Bronchial epithelial cell (primary cell): ENCODE data around the gene ESYT2. TPM values are rescaled to one million over a fixed set of nuclear protein-coding genes. Genes with fewer than 3 reads are reported as not detected.

Source experiments
- DNase-seq: peaks from one replicate; pipeline ENCODE4 v3.0.0-alpha.2; 2010; ENCODE audit warnings: low read depth
- FAIRE-seq: peaks from 2 replicates; lab custom pipeline; 2011; peaks lifted over from hg19 to GRCh38; lab: Jason Lieb, UNC
- H3K27me3 ChIP-seq: 2 replicates; pipeline ENCODE4 v1.5.1; 2011; ENCODE audit warnings: low read length; ENCODE audit not compliant: control insufficient read depth, insufficient read depth
- H3K36me3 ChIP-seq: 2 replicates; pipeline ENCODE4 v1.5.1; 2011; ENCODE audit warnings: low read length; ENCODE audit not compliant: control insufficient read depth, insufficient read depth
- H3K4me3 ChIP-seq: 2 replicates; pipeline ENCODE4 v1.5.1; 2011; ENCODE audit warnings: mild to moderate bottlenecking, low read depth, low read length, control low read depth
- total RNA-seq: library from RNA; depleted of rRNA; stranded (reverse); fragments of >200 nt; gene quantifications from 2 replicates; pipeline ENCODE4 v1.2.1, GENCODE V29; 2014
- TF ChIP-seq, protein P1 (sequence below): IDR thresholded peaks from 2 replicates; pipeline ENCODE4 v1.5.1; 2011; ENCODE audit warnings: mild to moderate bottlenecking, moderate library complexity, low read length, control low read depth, inconsistent platforms; ENCODE audit not compliant: insufficient read depth, severe bottlenecking

ESYT2 gene
- total RNA-seq, 1 donor from 2014 or later: 75.0 TPM

DNA sequence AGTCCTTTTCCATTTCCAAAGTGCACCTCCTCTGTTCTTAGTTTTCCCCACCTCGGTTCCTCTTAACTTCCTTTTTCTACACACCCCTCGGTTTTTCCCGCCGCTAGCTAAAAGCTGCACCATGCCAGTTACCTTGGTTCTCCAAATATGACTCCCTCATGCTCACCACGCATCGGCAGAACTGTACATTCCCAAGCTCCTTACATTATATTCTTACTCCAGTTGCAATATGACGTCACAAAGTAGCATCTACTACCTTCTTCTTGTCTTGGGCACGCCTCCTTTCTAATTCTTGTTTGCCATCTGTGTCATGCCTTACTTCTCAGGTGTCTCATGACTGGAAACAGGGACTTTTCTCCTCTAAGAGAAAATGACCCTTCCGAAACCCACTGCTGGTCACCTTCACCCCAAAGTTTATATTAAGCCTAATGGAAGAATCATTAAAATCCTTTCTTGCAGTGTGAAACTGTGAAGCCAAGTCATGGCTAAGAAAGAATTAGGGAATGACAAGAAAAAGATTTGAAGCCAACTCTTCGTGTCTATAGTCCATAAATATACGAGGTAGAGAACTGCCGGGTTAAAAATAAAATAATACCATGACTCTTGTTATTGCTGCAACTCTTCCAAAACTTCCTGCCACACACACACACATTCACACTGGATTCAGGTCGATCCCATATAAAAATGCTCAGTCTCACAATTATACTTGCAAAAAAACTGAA lies 1.7 kb downstream of the ESYT2 start:
- Histone ChIP-seq H3K4me3 (peak overlapping the region; percentile 97), H3K27me3 (no peaks in the 10 kb centered on the region), H3K36me3 (no peaks in the 10 kb centered on the region)
- FAIRE-seq: no peak
- DNase-seq: peak; percentile 73
- TF ChIP-seq, protein P1, sequence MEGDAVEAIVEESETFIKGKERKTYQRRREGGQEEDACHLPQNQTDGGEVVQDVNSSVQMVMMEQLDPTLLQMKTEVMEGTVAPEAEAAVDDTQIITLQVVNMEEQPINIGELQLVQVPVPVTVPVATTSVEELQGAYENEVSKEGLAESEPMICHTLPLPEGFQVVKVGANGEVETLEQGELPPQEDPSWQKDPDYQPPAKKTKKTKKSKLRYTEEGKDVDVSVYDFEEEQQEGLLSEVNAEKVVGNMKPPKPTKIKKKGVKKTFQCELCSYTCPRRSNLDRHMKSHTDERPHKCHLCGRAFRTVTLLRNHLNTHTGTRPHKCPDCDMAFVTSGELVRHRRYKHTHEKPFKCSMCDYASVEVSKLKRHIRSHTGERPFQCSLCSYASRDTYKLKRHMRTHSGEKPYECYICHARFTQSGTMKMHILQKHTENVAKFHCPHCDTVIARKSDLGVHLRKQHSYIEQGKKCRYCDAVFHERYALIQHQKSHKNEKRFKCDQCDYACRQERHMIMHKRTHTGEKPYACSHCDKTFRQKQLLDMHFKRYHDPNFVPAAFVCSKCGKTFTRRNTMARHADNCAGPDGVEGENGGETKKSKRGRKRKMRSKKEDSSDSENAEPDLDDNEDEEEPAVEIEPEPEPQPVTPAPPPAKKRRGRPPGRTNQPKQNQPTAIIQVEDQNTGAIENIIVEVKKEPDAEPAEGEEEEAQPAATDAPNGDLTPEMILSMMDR: no peak

DNA sequence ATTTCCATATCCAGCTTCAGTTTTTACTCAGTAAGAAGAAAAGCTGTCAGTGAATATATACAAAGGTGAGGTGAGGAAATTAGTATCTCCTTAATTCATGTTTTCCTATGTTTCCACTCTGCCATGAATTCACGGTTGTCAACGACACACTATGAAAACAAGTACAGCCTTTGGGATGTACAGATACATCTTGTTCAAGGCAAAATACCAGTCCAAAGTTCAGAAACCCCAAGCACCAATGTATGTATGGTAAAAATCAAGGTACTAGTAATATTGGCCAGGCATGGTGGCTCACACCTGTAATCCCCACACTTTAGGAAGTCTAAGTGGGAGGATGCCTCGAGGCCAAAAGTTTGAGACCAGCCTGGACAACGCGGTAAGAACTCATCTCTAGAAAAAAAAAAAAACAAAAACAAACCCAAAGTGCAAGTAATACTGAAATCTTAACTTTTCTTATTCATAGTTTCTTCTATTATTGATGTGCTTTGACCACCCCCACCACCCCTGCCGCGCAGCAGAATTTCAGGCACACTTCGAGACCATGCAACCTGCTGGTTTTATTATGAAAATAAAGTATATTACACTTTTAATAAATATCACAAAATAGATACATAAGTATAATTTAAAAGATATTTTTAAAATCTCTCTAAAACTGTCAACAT lies 3.5 kb downstream of the ESYT2 start:
- no peak overlapping the region for H3K4me3 ChIP-seq
- no peaks in the 10 kb centered on the region for H3K27me3 ChIP-seq
- no peaks in the 10 kb centered on the region for H3K36me3 ChIP-seq
- FAIRE-seq (no peak), DNase-seq (no peak)
- TF ChIP-seq, protein P1: no peak

DNA sequence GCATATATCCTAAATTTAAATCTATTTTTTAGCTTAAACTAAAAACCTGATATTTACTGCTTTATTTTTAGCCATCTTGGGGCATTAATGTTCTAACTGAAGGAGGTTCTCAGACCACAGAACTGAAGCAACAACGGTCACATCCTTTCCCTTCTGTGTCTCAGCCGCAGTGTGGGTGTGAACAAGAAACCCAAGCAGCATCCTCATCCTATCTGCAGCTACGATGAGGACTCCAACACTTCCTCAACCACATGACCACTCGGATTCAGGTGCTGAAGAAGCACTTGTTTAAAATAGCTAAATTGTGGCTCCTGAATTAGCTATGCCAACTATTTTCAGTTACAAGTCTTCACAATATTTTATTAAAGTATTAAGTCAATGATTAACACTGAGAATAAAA lies 5.3 kb downstream of the ESYT2 start:
- Histone ChIP-seq H3K36me3 (no peaks in the 10 kb centered on the region), H3K27me3 (no peaks in the 10 kb centered on the region), H3K4me3 (no peak overlapping the region)
- FAIRE-seq: no peak
- no peak for DNase-seq
- TF ChIP-seq, protein P1: no peak

DNA sequence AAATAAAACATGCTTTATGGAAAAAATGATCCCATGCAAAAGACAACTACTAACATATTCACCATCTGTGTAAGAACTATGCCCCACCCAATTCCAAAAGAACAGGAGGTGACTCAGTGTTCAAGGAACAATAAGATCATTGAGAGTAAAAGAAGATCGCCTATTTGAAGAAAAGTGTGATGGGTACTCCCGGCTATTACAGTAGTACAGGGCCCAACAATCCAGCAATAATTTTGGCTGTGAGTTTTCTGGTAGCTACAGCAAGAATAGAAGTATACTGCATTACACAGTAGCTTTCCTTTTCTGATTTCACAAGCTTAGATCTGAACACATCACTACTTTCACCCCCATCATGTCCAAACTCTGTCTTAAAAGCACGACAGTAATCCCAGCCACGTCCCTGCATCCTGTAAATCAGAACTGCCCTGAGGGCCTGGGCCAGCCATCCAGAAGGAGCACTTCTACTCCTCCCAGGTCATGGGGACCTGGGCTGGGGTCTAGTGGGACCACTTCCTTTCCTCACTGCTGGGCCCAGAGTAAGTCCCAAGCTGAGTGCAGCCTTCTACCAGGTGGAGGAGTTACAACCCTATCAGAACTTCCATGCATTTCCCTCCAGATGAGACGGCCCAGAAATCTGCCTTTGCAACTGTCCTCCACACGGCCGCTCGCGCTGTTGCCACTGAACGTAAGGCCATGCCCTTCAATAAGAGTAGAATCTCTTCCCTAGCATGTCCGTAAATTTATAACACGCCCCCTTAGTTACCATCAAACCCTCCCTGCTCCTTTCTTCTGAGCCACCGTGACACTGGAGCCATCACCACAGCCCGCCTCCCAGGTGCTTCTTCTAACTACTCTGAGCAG lies 7.9 kb downstream of the ESYT2 start:
- H3K27me3 ChIP-seq: no peaks in the 10 kb centered on the region
- TF ChIP-seq, protein P1: no peak
- no peaks in the 10 kb centered on the region for H3K36me3 ChIP-seq
- H3K4me3 ChIP-seq: no peak overlapping the region
- FAIRE-seq (no peak), DNase-seq (peak; percentile 87)

DNA sequence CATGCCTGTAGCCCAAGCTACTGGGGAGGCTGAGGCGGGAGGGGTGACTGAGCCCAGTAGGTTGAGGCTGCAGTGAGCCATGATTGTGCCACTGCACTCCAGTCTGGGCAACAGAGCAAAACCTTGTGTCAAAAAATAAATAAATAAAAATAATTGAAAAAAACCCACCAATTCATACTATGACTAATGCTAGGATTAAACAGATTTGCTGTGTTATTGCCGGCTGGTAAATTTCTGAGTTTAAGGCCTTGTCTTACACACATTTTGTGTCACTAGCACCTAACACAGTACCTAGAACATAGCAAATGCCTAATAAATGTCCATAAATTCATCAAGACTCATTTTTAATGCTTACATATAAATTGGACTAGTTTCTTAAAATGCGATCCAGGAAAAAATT lies 8.7 kb downstream of the ESYT2 start:
- H3K4me3 ChIP-seq: no peak overlapping the region
- FAIRE-seq (no peak), DNase-seq (peak; percentile 21)
- TF ChIP-seq, protein P1: no peak
- H3K36me3 ChIP-seq: no peaks in the 10 kb centered on the region
- H3K27me3 ChIP-seq: no peaks in the 10 kb centered on the region
